A673 (cell line): ENCODE measurements around the gene EIF3F.

Source experiments
- EZH2 ChIP-seq: fragments of 200-600 bp; sonication (generic); IDR thresholded peaks from 2 replicates; pipeline ENCODE4 v1.6.1; 2017; ENCODE audit warnings: borderline replicate concordance, low read depth, mild to moderate bottlenecking, mixed read lengths, antibody characterized with exemption, low read length; ENCODE audit not compliant: poor library complexity, severe bottlenecking
- TF ChIP-seq, protein P1 (sequence below): fragments of 300-800, 200-600 bp; sonication (generic); conservative IDR thresholded peaks from 2 replicates; pipeline ENCODE4 v1.5.1; 2017; ENCODE audit warnings: low read depth, mild to moderate bottlenecking, antibody characterized with exemption, low read length, moderate library complexity, mixed read lengths

DNA sequence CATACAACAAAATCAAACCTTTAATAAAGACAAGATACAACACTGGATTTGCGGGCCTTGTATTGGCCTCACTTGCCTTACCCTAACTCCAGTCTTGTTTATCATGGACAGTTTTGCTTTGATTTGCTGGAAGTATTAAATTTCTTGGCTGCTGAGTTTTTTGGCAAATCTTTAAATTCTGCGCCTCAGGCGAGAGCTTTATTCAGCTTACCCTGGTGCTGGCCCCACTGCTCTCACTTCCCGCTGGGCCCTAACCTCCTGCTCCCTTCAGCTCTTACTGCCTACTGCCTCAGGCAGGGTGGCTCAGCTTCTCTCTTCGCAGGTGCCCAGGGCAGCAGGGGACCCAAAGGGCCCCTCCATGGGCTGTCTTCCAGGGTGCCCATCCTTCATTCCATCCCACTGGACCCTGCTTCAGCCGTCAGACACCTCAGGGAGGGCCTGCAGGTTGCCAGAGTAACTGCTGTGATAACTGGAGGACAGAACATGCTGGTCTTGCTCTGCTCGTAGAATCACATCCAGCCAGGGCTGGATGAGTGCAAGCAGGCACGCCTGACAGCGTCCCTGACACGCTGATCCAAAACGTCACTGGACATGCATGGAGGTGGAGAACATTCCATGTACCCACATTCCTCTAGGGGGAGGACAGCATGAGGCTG is 48.2 kb downstream of the EIF3F start:
- TF ChIP-seq, protein P1, sequence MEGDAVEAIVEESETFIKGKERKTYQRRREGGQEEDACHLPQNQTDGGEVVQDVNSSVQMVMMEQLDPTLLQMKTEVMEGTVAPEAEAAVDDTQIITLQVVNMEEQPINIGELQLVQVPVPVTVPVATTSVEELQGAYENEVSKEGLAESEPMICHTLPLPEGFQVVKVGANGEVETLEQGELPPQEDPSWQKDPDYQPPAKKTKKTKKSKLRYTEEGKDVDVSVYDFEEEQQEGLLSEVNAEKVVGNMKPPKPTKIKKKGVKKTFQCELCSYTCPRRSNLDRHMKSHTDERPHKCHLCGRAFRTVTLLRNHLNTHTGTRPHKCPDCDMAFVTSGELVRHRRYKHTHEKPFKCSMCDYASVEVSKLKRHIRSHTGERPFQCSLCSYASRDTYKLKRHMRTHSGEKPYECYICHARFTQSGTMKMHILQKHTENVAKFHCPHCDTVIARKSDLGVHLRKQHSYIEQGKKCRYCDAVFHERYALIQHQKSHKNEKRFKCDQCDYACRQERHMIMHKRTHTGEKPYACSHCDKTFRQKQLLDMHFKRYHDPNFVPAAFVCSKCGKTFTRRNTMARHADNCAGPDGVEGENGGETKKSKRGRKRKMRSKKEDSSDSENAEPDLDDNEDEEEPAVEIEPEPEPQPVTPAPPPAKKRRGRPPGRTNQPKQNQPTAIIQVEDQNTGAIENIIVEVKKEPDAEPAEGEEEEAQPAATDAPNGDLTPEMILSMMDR: no peak
- TF ChIP-seq EZH2: no peak
